ENCODE measurements around the gene PDE7B. TPM values are rescaled to one million over a fixed set of nuclear protein-coding genes. Genes with fewer than 3 reads are reported as not detected.

Gene PDE7B
- total RNA-seq, 2 experiments from 2014 or later, result 0.50 to 0.54 TPM

GRCh38 chr6:136079701-136080565, 228.4 kb downstream of the PDE7B start:
- Mint-ChIP-seq H3K4me3 (no peak overlapping the region), H3K36me3 (no peaks in the 10 kb centered on the region), H3K9me3 (no peaks in the 10 kb centered on the region), H3K27ac (no peak overlapping the region), H3K27me3 (peaks cover 9% of the 10 kb centered on the region), H3K4me1 (no peaks in the 10 kb centered on the region)
- DNase-seq, result no peak

GRCh38 chr6:136083540-136083939, 232.0 kb downstream of the PDE7B start:
- Mint-ChIP-seq H3K27me3 (no peaks in the 10 kb centered on the region), H3K9me3 (no peaks in the 10 kb centered on the region), H3K4me1 (no peaks in the 10 kb centered on the region), H3K4me3 (no peak overlapping the region), H3K27ac (no peak overlapping the region), H3K36me3 (no peaks in the 10 kb centered on the region)
- no peak for DNase-seq

- Mint-ChIP-seq H3K4me3 (no peak overlapping the region), H3K36me3 (no peaks in the 10 kb centered on the region), H3K27me3 (no peaks in the 10 kb centered on the region), H3K4me1 (no peaks in the 10 kb centered on the region), H3K27ac (no peak overlapping the region), H3K9me3 (no peaks in the 10 kb centered on the region)
- DNase-seq, result no peak
Measured at GRCh38 chr6:136084403-136084802, 232.9 kb downstream of the PDE7B start.

GRCh38 chr6:136085370-136086115, 234.0 kb downstream of the PDE7B start:
- Mint-ChIP-seq H3K4me3 (no peak overlapping the region), H3K27me3 (no peaks in the 10 kb centered on the region), H3K36me3 (no peaks in the 10 kb centered on the region), H3K9me3 (no peaks in the 10 kb centered on the region), H3K4me1 (no peaks in the 10 kb centered on the region), H3K27ac (no peak overlapping the region)
- DNase-seq, result no peak

- H3K4me3 Mint-ChIP-seq, result no peak overlapping the region
- H3K27ac Mint-ChIP-seq, result no peak overlapping the region
- no peaks in the 10 kb centered on the region for H3K36me3 Mint-ChIP-seq
- DNase-seq, result no peak
- no peaks in the 10 kb centered on the region for H3K4me1 Mint-ChIP-seq
- no peaks in the 10 kb centered on the region for H3K27me3 Mint-ChIP-seq
- no peaks in the 10 kb centered on the region for H3K9me3 Mint-ChIP-seq
Measured at GRCh38 chr6:136086686-136087085, 235.2 kb downstream of the PDE7B start.

- Mint-ChIP-seq H3K27ac (no peak overlapping the region), H3K27me3 (no peaks in the 10 kb centered on the region), H3K4me3 (no peak overlapping the region), H3K9me3 (no peaks in the 10 kb centered on the region), H3K36me3 (no peaks in the 10 kb centered on the region), H3K4me1 (no peaks in the 10 kb centered on the region)
- DNase-seq, result no peak
Measured at GRCh38 chr6:136087986-136088385, 236.5 kb downstream of the PDE7B start.

- H3K27ac Mint-ChIP-seq, result no peak overlapping the region
- H3K27me3 Mint-ChIP-seq, result no peaks in the 10 kb centered on the region
- H3K4me1 Mint-ChIP-seq, result no peaks in the 10 kb centered on the region
- no peak for DNase-seq
- H3K9me3 Mint-ChIP-seq, result no peaks in the 10 kb centered on the region
- H3K36me3 Mint-ChIP-seq, result no peaks in the 10 kb centered on the region
- no peak overlapping the region for H3K4me3 Mint-ChIP-seq
Measured at GRCh38 chr6:136088693-136089092, 237.2 kb downstream of the PDE7B start.

- Mint-ChIP-seq H3K27me3 (no peaks in the 10 kb centered on the region), H3K27ac (no peak overlapping the region), H3K9me3 (peaks cover 5% of the 10 kb centered on the region), H3K4me1 (no peaks in the 10 kb centered on the region), H3K36me3 (peaks cover 2% of the 10 kb centered on the region), H3K4me3 (no peak overlapping the region)
- no peak for DNase-seq
Measured at GRCh38 chr6:136089876-136090275, 238.4 kb downstream of the PDE7B start.

- Mint-ChIP-seq H3K27ac (no peak overlapping the region), H3K36me3 (peaks cover 2% of the 10 kb centered on the region), H3K9me3 (peaks cover 5% of the 10 kb centered on the region), H3K4me1 (no peaks in the 10 kb centered on the region), H3K27me3 (no peaks in the 10 kb centered on the region), H3K4me3 (no peak overlapping the region)
- DNase-seq, result no peak
Measured at GRCh38 chr6:136090929-136091328, 239.4 kb downstream of the PDE7B start.

GRCh38 chr6:136092897-136093296, 241.4 kb downstream of the PDE7B start:
- Mint-ChIP-seq H3K9me3 (peaks cover 5% of the 10 kb centered on the region), H3K4me3 (no peak overlapping the region), H3K27ac (no peak overlapping the region), H3K36me3 (peaks cover 2% of the 10 kb centered on the region), H3K27me3 (no peaks in the 10 kb centered on the region), H3K4me1 (no peaks in the 10 kb centered on the region)
- no peak for DNase-seq

GRCh38 chr6:136093835-136094234, 242.3 kb downstream of the PDE7B start:
- H3K27ac Mint-ChIP-seq, result no peak overlapping the region
- H3K4me1 Mint-ChIP-seq, result no peaks in the 10 kb centered on the region
- peaks cover 5% of the 10 kb centered on the region for H3K9me3 Mint-ChIP-seq
- no peak for DNase-seq
- no peaks in the 10 kb centered on the region for H3K27me3 Mint-ChIP-seq
- H3K4me3 Mint-ChIP-seq, result no peak overlapping the region
- peaks cover 2% of the 10 kb centered on the region for H3K36me3 Mint-ChIP-seq

GRCh38 chr6:136094812-136095211, 243.3 kb downstream of the PDE7B start:
- H3K4me1 Mint-ChIP-seq, result no peaks in the 10 kb centered on the region
- H3K36me3 Mint-ChIP-seq, result peaks cover 2% of the 10 kb centered on the region
- H3K4me3 Mint-ChIP-seq, result no peak overlapping the region
- DNase-seq, result no peak
- no peak overlapping the region for H3K27ac Mint-ChIP-seq
- H3K27me3 Mint-ChIP-seq, result no peaks in the 10 kb centered on the region
- peaks cover 5% of the 10 kb centered on the region for H3K9me3 Mint-ChIP-seq

GRCh38 chr6:136095986-136096385, 244.5 kb downstream of the PDE7B start:
- Mint-ChIP-seq H3K36me3 (peaks cover 2% of the 10 kb centered on the region), H3K27ac (no peak overlapping the region), H3K4me3 (no peak overlapping the region), H3K4me1 (no peaks in the 10 kb centered on the region), H3K9me3 (peaks cover 5% of the 10 kb centered on the region), H3K27me3 (no peaks in the 10 kb centered on the region)
- DNase-seq, result no peak

GRCh38 chr6:136102991-136103688, 251.6 kb downstream of the PDE7B start:
- no peak for DNase-seq
- H3K4me3 Mint-ChIP-seq, result no peak overlapping the region
- no peak overlapping the region for H3K27ac Mint-ChIP-seq
- no peaks in the 10 kb centered on the region for H3K27me3 Mint-ChIP-seq
- H3K9me3 Mint-ChIP-seq, result no peaks in the 10 kb centered on the region
- no peaks in the 10 kb centered on the region for H3K36me3 Mint-ChIP-seq
- H3K4me1 Mint-ChIP-seq, result no peaks in the 10 kb centered on the region

- Mint-ChIP-seq H3K9me3 (no peaks in the 10 kb centered on the region), H3K27me3 (no peaks in the 10 kb centered on the region), H3K36me3 (no peaks in the 10 kb centered on the region), H3K4me1 (peaks cover 4% of the 10 kb centered on the region), H3K4me3 (no peak overlapping the region), H3K27ac (no peak overlapping the region)
- no peak for DNase-seq
Measured at GRCh38 chr6:136103763-136104311, 252.3 kb downstream of the PDE7B start.

All from activated naive CD8-positive, alpha-beta T cell treated with anti-CD3 and anti-CD28 coated beads for 36 hours (primary cell).